Activated naive CD4-positive, alpha-beta T cell treated with anti-CD3 and anti-CD28 coated beads, Interleukin-2, amount 10 ng/mL, durations not matched to agents 7 days and 5 days (primary cell): ENCODE results near the gene EIF3F.
A peak's percentile ranks its signal among the peaks of the same experiment; 100 is the strongest.

Source experiments
- CTCF ChIA-PET: fragments of 350-600 bp; sonication (Branson Sonifier 250); formaldehyde crosslinking; loops from one replicate; lab custom pipeline; 2021; ENCODE audit warnings: antibody characterized with exemption; lab: Charles Lee
- DNase-seq: peaks from one replicate; pipeline ENCODE4 v3.0.0-alpha.2; 2020
- H3K27ac Mint-ChIP-seq: one replicate; pipeline ENCODE4 v1.8.0; 2021; ENCODE audit warnings: mild to moderate bottlenecking, moderate library complexity, mixed read lengths
- H3K27me3 Mint-ChIP-seq: one replicate; pipeline ENCODE4 v1.8.0; 2021; ENCODE audit warnings: mild to moderate bottlenecking, mixed read lengths
- H3K36me3 Mint-ChIP-seq: one replicate; pipeline ENCODE4 v1.8.0; 2021; ENCODE audit warnings: mixed read lengths
- H3K4me1 Mint-ChIP-seq: one replicate; pipeline ENCODE4 v1.8.0; 2021; ENCODE audit warnings: mixed read lengths
- H3K4me3 Mint-ChIP-seq: one replicate; pipeline ENCODE4 v1.8.0; 2021; ENCODE audit warnings: mild to moderate bottlenecking, moderate library complexity, mixed read lengths
- H3K9me3 Mint-ChIP-seq: one replicate; pipeline ENCODE4 v1.8.0; 2021; ENCODE audit warnings: mixed read lengths

The EIF3F gene

DNA sequence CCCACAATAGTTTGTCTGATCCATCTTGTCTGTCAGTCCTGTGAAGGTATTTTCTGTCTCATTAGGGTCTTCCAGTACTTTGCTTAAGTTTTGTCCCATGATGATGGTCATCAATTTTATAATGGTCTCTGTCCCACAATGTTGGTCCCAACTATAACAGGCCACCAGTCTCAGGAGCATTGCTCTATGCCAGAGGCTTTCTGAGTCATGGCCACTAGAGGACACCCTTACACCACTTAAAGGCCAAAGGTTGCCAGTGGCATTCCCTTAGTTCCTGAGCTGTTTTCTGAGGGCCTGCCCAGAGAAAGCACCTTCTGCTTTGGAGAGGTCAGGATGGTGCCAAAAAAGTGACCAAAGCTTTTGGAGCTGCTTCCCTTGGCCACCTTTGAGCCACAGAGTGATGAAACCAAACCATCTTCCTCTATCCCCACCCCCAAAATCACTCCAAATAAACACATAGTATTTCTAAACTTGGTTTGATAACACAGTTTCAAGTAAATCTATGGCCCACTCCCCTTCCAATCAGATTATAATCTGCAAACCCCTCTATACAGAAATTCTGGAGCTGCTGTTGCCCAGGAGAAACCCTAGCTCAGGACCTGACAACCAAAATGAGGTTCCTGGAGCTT, 19.3 kb downstream of the EIF3F start:
- CTCF ChIA-PET, result interaction anchor here (0.8 to 7.9 kb wide), 19 partner anchors 8 to 318 kb away, joined by 3 to 217 read pairs (median 5); partner anchors contain the start of genes EIF3F and LMO1
- peaks cover 9% of the 10 kb centered on the region for H3K27me3 Mint-ChIP-seq
- peak; percentile 58 for DNase-seq
- no peak overlapping the region for H3K4me3 Mint-ChIP-seq
- H3K9me3 Mint-ChIP-seq, result no peaks in the 10 kb centered on the region
- H3K4me1 Mint-ChIP-seq, result no peaks in the 10 kb centered on the region
- no peak overlapping the region for H3K27ac Mint-ChIP-seq
- no peaks in the 10 kb centered on the region for H3K36me3 Mint-ChIP-seq

DNA sequence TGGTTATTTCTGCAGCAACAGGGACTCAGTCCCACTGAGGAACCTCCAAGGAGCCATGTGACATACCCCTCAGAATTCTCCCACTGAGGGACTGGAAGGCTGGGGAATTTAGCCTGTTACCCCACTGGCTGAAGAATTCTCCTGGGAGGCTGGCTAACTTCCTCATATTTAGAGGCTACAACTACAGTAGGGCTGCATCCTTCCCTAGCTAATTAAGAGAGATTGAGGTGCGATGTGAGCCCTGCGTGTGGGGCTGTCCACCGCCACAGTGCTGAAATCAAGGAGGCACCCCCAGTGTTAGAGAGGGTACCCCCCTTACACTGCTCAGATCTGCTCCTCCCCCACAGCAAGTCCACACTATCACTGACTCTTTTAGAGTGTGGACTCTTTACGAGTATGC, 21.1 kb downstream of the EIF3F start:
- CTCF ChIA-PET, result interaction anchor here (1.0 to 7.9 kb wide), 3 partner anchors 8 to 86 kb away, joined by 4 to 217 read pairs (median 18); no protein-coding TSS in a partner anchor
- no peak for DNase-seq
- Mint-ChIP-seq H3K27ac (no peak overlapping the region), H3K9me3 (no peaks in the 10 kb centered on the region), H3K4me3 (no peak overlapping the region), H3K4me1 (no peaks in the 10 kb centered on the region), H3K27me3 (peaks cover 13% of the 10 kb centered on the region), H3K36me3 (no peaks in the 10 kb centered on the region)

DNA sequence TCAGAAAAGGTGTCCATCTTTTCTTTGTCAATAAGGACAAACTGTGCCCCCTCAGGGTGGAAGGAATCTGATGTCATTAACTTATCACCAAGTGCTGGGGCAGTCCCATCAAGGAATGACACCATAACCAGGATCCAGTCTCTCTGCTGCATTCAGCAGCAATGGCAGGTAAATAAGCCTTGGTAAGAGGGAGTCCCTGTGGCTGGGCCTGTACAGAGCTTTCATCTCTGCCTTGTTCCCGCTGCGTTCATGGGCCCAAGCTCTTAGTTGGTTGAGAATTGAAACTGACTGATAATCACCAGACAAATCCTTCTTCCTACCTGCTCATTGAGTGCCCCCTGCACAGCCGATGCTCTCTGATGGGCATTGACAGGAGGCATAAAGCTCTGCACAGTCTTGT, 22.7 kb downstream of the EIF3F start:
- Mint-ChIP-seq H3K27ac (no peak overlapping the region), H3K9me3 (no peaks in the 10 kb centered on the region), H3K4me3 (no peak overlapping the region), H3K27me3 (peaks cover 25% of the 10 kb centered on the region), H3K4me1 (no peaks in the 10 kb centered on the region), H3K36me3 (no peaks in the 10 kb centered on the region)
- CTCF ChIA-PET, result interaction anchor here (0.9 to 7.9 kb wide), 2 partner anchors 23 to 84 kb away, joined by 3 to 217 read pairs; no protein-coding TSS in a partner anchor
- DNase-seq, result no peak

DNA sequence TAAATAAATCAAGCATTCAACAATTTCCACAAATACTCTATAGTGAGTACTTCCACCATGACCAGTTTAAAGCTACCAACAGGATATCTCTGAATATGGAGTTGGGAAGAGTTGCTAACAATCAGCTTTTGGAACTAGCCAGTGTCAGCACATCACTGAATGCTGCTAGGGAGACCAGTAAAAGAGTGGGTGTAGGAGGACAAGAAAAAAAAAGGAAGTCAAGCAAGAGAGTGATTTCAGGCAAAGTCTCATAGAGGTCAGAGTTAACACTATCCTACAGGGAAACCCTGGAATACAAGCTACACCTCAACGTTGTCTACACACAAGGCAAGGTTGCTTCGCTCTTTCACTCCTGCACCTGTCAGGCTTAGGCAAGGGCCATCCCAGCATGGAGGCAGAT, 24.2 kb downstream of the EIF3F start:
- Mint-ChIP-seq H3K27me3 (peaks cover 41% of the 10 kb centered on the region), H3K4me1 (no peaks in the 10 kb centered on the region), H3K36me3 (no peaks in the 10 kb centered on the region), H3K27ac (no peak overlapping the region), H3K9me3 (no peaks in the 10 kb centered on the region), H3K4me3 (no peak overlapping the region)
- DNase-seq, result no peak
- CTCF ChIA-PET, result interaction anchor here (1.6 to 7.9 kb wide), 2 partner anchors 22 to 83 kb away, joined by 8 to 217 read pairs; no protein-coding TSS in a partner anchor

DNA sequence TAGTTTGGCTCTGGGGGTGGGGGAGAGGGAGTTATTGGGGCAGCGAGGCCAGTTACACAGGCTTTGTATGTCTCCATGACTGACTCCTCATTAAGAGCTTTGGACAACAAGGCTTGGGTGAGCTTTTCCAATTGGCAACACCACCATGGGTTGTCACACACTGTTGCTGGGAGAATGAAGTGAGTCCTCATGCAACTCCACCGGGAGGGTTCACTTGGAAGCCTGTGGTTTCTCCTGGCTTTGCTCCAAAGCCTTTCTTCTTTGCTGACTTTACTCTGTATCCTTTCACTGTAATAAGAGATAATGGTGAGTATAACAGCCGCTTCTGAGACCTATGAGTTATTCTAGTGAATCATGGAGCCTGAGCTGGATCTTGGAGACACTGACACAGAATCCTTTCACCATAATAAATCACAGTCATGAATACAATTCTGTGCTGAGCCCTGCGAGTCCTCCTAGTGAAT, 24.9 kb downstream of the EIF3F start:
- CTCF ChIA-PET, result interaction anchor here (1.6 to 7.9 kb wide), 2 partner anchors 21 to 82 kb away, joined by 8 to 217 read pairs; no protein-coding TSS in a partner anchor
- Mint-ChIP-seq H3K4me1 (no peaks in the 10 kb centered on the region), H3K27me3 (peaks cover 47% of the 10 kb centered on the region), H3K36me3 (no peaks in the 10 kb centered on the region), H3K27ac (no peak overlapping the region), H3K4me3 (no peak overlapping the region), H3K9me3 (no peaks in the 10 kb centered on the region)
- no peak for DNase-seq

DNA sequence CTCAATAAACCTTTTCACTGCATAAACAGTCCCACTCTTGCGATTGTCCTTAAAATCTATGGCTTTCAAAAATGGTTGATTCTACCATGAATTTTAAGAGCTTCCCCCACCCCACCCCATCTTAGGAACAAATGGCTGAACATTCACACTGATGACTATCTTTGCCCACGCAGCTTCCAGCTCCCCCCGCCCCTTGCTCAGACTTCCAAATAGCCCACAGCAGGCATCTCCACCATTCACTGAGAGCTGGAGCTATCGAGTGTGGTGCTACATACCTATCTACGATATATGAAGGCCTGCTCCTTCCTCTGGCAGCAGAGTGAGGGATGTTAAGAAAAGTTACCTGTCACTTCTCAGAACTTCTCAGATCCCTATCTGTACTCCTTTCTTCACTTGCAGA, 26.7 kb downstream of the EIF3F start:
- no peak for DNase-seq
- H3K4me3 Mint-ChIP-seq, result no peak overlapping the region
- H3K27me3 Mint-ChIP-seq, result peaks cover 64% of the 10 kb centered on the region
- H3K36me3 Mint-ChIP-seq, result no peaks in the 10 kb centered on the region
- H3K4me1 Mint-ChIP-seq, result peaks cover 6% of the 10 kb centered on the region
- CTCF ChIA-PET, result no interaction called here
- H3K27ac Mint-ChIP-seq, result no peak overlapping the region
- no peaks in the 10 kb centered on the region for H3K9me3 Mint-ChIP-seq

DNA sequence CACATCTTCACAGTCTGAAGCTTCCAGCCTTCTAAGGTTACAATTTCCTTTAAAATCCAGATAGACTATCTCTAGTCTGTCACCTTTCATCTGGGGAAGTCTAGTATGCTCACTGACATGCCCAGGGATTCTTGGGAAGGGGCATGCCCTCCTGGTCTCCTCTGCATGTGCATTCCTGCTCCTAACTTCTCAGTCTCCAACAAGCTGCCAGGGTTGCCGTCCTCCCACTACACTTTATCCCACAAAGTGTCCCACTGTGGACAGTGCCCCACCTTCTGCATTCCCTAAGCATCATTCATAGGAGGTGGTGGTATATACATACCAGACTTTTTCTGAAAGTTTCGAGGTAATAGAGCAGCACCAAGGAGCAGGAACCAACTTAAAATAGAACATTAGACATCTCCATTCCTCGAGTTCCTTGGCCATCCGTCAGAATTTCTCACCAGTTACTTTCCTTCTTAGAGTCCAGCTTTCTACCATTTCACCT, 28.7 kb downstream of the EIF3F start:
- Mint-ChIP-seq H3K27me3 (peaks cover 70% of the 10 kb centered on the region), H3K36me3 (peaks cover 2% of the 10 kb centered on the region), H3K27ac (no peak overlapping the region), H3K4me1 (peaks cover 14% of the 10 kb centered on the region), H3K9me3 (no peaks in the 10 kb centered on the region), H3K4me3 (no peak overlapping the region)
- DNase-seq, result no peak
- CTCF ChIA-PET, result interaction anchor here (0.9 to 3.0 kb wide), 6 partner anchors 7 to 84 kb away, joined by 3 to 9 read pairs (median 4); no protein-coding TSS in a partner anchor

DNA sequence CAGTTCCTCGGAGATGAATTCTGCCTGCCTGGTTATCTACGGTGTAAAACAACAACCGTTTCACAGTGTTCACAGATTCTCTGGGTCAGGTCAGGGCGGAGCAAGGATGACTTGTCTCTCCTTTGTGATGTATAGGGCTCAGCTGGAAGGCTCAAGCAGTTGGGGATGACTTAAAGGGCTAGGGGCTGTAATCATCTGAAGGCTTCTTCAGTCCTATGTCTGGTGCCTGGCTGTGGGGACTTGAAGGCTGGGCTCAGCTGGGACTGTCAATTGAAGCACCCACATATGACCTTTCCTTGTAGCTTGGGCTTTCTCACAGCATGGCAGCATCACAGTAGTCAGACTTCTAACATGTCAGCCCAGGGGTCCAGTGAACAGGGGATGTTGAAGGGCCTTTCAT, 29.3 kb downstream of the EIF3F start:
- H3K9me3 Mint-ChIP-seq, result no peaks in the 10 kb centered on the region
- CTCF ChIA-PET, result interaction anchor here (0.9 to 3.0 kb wide), 5 partner anchors 8 to 83 kb away, joined by 3 to 9 read pairs (median 4); no protein-coding TSS in a partner anchor
- DNase-seq, result no peak
- no peak overlapping the region for H3K4me3 Mint-ChIP-seq
- H3K4me1 Mint-ChIP-seq, result peaks cover 14% of the 10 kb centered on the region
- H3K27me3 Mint-ChIP-seq, result peaks cover 73% of the 10 kb centered on the region
- H3K27ac Mint-ChIP-seq, result no peak overlapping the region
- H3K36me3 Mint-ChIP-seq, result peaks cover 2% of the 10 kb centered on the region

DNA sequence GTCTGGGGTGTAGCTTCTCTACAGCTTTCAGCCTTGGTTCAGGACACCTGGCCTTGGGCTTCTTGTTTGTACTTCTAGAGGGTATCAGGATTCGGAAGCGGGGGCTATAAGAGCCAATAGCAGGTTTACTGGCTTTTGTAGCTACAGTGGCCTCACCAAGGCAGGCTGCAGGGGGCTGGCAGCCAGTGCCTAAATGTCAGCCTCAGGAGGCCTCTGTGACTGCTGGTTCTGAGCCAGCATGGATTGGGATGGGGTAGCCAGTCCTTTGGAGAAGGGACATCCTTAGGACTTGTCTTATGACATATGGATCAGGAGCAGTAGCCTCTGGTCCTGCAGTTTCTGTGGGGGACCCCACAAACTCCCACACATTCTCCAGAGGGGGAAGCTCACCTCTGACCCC, 29.9 kb downstream of the EIF3F start:
- H3K9me3 Mint-ChIP-seq, result no peaks in the 10 kb centered on the region
- CTCF ChIA-PET, result interaction anchor here (0.9 to 3.0 kb wide), 4 partner anchors 9 to 82 kb away, joined by 3 to 9 read pairs (median 6); no protein-coding TSS in a partner anchor
- H3K4me1 Mint-ChIP-seq, result peaks cover 14% of the 10 kb centered on the region

DNA sequence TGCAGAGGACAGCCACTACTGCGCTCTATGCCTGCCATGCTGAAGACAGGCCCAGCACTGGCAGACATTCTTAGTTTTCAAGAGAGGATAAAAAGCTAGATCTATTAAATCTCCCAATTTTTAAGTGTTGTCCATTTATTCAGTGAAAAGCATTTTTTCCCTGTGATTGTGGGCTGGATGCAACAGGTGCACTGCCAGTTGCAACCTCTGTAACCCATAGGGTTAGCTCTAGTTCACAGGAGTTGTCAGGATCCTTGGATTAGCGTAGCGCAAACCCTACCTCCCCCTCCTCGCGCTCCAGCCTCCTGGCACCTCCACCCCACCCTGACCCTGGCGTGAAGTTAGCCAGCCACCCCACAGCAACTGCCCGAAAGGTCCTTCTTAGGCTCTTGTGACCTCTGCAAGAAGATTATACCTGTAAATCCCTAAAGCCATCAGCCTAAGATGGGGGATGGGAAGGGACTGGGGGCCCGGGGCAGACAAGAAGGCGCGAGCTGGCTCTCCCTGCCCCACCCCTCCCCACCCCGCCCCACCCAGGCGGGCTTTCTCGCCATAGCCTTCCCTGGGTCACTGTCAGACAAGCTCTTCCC, 30.9 kb downstream of the EIF3F start:
- CTCF ChIA-PET, result interaction anchor here (0.6 to 2.6 kb wide), 3 partner anchors 12 to 151 kb away, joined by 3 to 9 read pairs (median 3); no protein-coding TSS in a partner anchor
- Mint-ChIP-seq H3K27ac (no peak overlapping the region), H3K9me3 (no peaks in the 10 kb centered on the region), H3K4me3 (peak overlapping the region; percentile 68), H3K36me3 (peaks cover 2% of the 10 kb centered on the region), H3K4me1 (peaks cover 14% of the 10 kb centered on the region), H3K27me3 (peaks cover 73% of the 10 kb centered on the region)
- no peak for DNase-seq

More for the DNA sequence above, 29.9 kb downstream of the EIF3F start:
- peaks cover 72% of the 10 kb centered on the region for H3K27me3 Mint-ChIP-seq
- peaks cover 2% of the 10 kb centered on the region for H3K36me3 Mint-ChIP-seq
- H3K27ac Mint-ChIP-seq, result no peak overlapping the region
- no peak for DNase-seq
- no peak overlapping the region for H3K4me3 Mint-ChIP-seq

DNA sequence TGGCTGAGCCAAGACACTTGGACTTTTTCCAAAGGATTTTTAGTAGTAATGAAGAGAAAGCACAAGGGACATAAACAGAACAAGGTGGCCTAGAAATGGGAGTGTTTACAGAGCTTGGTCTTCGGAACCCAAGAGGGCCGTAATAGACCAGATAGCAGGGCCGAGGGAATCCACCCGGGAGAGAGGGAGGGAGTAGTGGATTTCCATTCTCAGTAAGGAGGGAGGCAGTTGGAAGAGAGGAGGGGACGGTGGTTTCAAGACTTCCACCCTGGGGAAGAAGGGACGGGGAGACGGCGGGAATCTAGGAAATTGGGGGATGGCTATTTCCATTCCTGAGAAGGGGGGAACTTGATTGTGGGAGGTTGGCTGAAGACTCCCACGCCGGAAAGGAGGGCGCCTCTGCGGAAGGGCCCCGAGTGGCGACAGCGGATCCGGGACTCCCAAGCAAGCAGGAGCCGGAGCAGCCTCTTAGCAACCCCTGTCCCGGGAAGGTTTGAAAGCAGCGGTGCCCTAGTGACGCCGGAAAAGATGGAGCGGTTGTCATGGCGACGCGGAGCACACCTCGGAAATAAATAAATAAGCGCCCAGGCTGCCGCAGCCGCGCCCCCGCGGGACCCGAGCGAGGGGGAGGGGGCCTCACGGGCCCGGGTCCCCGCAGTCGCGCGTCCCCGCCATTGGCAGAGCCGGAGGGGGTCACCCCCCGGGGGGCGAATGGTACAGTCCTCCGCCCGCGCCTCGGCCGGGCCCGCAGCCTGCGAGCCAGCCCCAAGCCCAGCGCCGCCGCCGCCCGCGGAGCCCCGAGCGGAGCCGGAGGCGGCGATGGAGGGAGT, 31.6 kb downstream of the EIF3F start:
- CTCF ChIA-PET, result interaction anchor here (0.8 to 2.6 kb wide), 2 partner anchors 12 to 81 kb away, joined by 3 to 9 read pairs; no protein-coding TSS in a partner anchor
- H3K36me3 Mint-ChIP-seq, result peaks cover 2% of the 10 kb centered on the region
- peak; percentile 83 for DNase-seq
- no peaks in the 10 kb centered on the region for H3K9me3 Mint-ChIP-seq
- H3K4me3 Mint-ChIP-seq, result peak overlapping the region; percentile 68
- H3K4me1 Mint-ChIP-seq, result peaks cover 14% of the 10 kb centered on the region
- H3K27ac Mint-ChIP-seq, result no peak overlapping the region
- peaks cover 71% of the 10 kb centered on the region for H3K27me3 Mint-ChIP-seq

DNA sequence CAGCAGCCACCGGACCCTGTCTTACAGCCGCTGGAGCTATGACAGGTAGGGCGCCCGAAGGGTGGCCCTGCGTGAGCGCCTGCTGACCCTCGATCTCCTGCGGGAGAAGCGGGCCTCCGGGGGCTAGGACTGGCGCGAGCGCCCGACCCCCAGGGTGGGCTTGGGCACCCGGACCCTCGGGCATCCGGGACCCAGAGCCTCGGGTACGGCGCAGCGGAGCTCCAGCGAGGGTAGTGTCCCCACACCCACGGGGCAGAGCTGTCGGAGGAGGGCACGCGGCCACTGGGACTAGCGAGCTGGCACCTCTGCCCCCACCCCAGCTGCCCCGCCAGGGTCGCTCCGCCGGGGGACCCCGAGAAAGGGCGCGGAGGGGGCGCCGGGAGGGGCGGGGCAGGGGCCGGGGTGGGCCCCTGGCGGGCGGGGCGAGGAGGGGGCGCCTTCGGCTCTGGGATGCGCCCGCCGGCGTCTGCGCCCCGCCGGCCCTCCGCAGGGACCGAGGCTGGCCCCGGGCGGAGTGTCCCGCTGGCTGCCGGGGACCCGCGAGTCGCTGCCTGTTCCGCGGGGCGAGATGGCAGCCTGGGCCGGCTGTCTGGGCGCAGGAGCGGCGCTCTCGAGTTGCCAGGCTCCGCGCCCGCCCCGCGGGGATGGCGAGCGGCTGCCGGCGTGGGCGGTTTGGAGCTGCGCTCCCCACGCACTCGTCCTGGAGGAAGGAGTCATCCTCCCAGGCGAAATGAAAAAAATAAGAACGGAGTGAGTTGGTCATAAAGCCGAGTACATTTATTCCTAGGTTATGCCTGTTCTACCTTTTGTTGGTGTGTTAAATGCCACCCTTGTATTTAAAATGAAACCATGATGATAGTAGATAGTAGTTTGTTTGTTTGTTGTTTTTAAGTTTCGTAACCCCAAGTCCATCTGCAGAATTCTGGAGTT, 32.4 kb downstream of the EIF3F start:
- CTCF ChIA-PET, result interaction anchor here (0.8 kb wide), 1 partner anchor 80 kb away, joined by 3 read pairs; no protein-coding TSS in a partner anchor
- Mint-ChIP-seq H3K27me3 (peaks cover 63% of the 10 kb centered on the region), H3K4me3 (peak overlapping the region; percentile 45), H3K36me3 (peaks cover 2% of the 10 kb centered on the region), H3K9me3 (no peaks in the 10 kb centered on the region), H3K4me1 (peaks cover 14% of the 10 kb centered on the region), H3K27ac (no peak overlapping the region)
- peak; percentile 27 for DNase-seq

DNA sequence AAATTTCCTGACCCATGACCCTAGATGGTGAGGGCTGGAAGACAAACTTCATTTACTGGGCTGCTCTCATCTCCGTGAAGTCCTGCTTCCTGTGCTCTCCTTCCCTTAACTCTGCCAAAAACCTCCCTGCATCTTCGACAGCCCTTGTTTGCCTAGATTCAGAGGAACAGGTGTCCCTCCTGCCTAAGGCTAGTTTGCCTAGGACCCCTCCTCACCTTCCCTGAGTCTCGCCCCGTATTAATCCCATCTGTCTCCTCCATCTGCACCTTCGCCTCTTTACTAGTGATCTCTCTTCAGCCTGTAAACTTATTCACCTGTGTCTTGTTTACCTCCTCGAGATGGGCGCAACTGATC, 33.1 kb downstream of the EIF3F start:
- Mint-ChIP-seq H3K9me3 (no peaks in the 10 kb centered on the region), H3K4me3 (peak overlapping the region; percentile 45), H3K36me3 (peaks cover 2% of the 10 kb centered on the region), H3K27ac (no peak overlapping the region), H3K4me1 (peaks cover 14% of the 10 kb centered on the region), H3K27me3 (peaks cover 56% of the 10 kb centered on the region)
- CTCF ChIA-PET, result interaction anchor here (1.0 to 1.4 kb wide), 2 partner anchors 10 to 13 kb away, joined by 3 to 7 read pairs; no protein-coding TSS in a partner anchor
- no peak for DNase-seq
